Karpas-422 (cell line): ENCODE measurements around the gene GAL3ST2. TPM values are rescaled to one million over a fixed set of nuclear protein-coding genes. Genes with fewer than 3 reads are reported as not detected.

Source experiments
- DNase-seq: peaks from one replicate; pipeline ENCODE4 v3.0.0-alpha.2; 2015
- H2AFZ ChIP-seq: fragments of 200-600 bp; sonication (generic); 2 replicates; pipeline ENCODE4 v1.6.1; 2014; ENCODE audit warnings: antibody characterized with exemption, low read length, mixed read lengths
- H3K27ac ChIP-seq: fragments of 200-600 bp; sonication (generic); 2 replicates; pipeline ENCODE4 v1.5.1; 2014; ENCODE audit warnings: mild to moderate bottlenecking, low read length, moderate library complexity
- H3K27me3 ChIP-seq: fragments of 200-600 bp; sonication (generic); 2 replicates; pipeline ENCODE4 v1.6.1; 2014; ENCODE audit warnings: low read length, mixed read lengths
- H3K36me3 ChIP-seq: fragments of 200-600 bp; sonication (generic); 2 replicates; pipeline ENCODE4 v1.6.1; 2014; ENCODE audit warnings: low read length, mixed read lengths; ENCODE audit not compliant: insufficient read depth
- H3K4me1 ChIP-seq: fragments of 200-600 bp; sonication (generic); 2 replicates; pipeline ENCODE4 v1.6.1; 2014; ENCODE audit warnings: mild to moderate bottlenecking, low read length, mixed read lengths
- H3K4me2 ChIP-seq: fragments of 200-600 bp; sonication (generic); 2 replicates; pipeline ENCODE4 v1.6.1; 2014; ENCODE audit warnings: low read length, low read depth, mild to moderate bottlenecking; ENCODE audit not compliant: poor library complexity, severe bottlenecking
- H3K4me3 ChIP-seq: fragments of 200-600 bp; sonication (generic); 2 replicates; pipeline ENCODE4 v1.5.1; 2014; ENCODE audit warnings: mild to moderate bottlenecking, antibody characterized with exemption, low read length, mixed read lengths
- H3K79me2 ChIP-seq: fragments of 200-600 bp; sonication (generic); 2 replicates; pipeline ENCODE4 v1.6.1; 2014; ENCODE audit warnings: mild to moderate bottlenecking, low read length, mixed read lengths
- H3K9ac ChIP-seq: fragments of 200-600 bp; sonication (generic); 2 replicates; pipeline ENCODE4 v1.6.0; 2014; ENCODE audit warnings: low read length
- H3K9me2 ChIP-seq: fragments of 200-600 bp; sonication (generic), shearing (Covaris generic); replicated peaks from 2 replicates; pipeline ENCODE4 v1.6.0; 2014; ENCODE audit warnings: mild to moderate bottlenecking, low read length, moderate library complexity; ENCODE audit not compliant: insufficient read depth
- H3K9me3 ChIP-seq: fragments of 300-700, 200-600 bp; sonication (generic); 2 replicates; pipeline ENCODE4 v1.6.1; 2014; ENCODE audit warnings: low read length, mixed read lengths
- H4K20me1 ChIP-seq: fragments of 200-600 bp; sonication (generic); 2 replicates; pipeline ENCODE4 v1.6.1; 2014; ENCODE audit warnings: mild to moderate bottlenecking, antibody characterized with exemption, low read length, low read depth; ENCODE audit not compliant: insufficient read depth
- total RNA-seq: library from RNA; depleted of rRNA; stranded (reverse); fragments of >200 nt; shearing (Covaris generic); gene quantifications from 2 replicates; pipeline ENCODE4 v1.2.3, GENCODE V29; 2014; ENCODE audit warnings: low replicate concordance

Gene GAL3ST2
- total RNA-seq, 1 experiment from 2014 or later: not detected

DNA sequence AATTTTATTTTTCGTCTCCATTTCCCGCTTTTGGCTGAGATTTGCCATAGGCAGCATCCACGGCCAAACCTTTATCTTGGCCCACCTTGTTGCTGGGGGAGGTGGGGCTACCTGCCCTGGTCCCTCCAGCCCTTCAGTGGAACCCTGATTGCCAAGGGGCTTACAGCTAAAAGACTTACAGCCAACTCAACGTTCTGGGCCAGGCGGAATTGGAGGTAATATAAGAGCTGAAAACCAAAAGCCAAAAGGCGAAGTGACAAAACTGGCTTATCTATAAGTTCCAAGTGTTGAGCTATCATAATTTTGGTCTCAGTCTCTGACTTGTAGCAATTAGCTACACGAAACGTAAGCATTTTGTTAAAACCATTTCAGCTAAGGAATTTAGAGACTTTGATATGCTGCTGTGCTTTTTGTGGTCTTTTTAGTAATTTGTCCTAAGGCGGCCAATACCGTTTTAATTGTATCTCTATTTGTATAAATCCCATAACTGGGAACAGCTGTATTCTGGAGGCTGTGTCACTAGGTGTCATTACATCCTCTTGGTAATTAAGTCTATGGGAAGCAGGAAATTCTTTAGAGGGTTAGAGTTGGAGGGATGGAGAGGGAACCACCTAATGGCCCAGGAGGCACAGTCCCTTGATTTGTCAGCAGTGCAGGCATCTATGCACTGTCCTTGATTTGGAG is 58.0 kb downstream of the GAL3ST2 start:
- no peaks in the 10 kb centered on the region for H3K4me1 ChIP-seq
- DNase-seq: no peak
- no peaks in the 10 kb centered on the region for H3K36me3 ChIP-seq
- H3K79me2 ChIP-seq: no peaks in the 10 kb centered on the region
- H3K27ac ChIP-seq: no peak overlapping the region
- H3K9ac ChIP-seq: no peak overlapping the region
- H3K27me3 ChIP-seq: no peaks in the 10 kb centered on the region
- H3K9me2 ChIP-seq: no peaks in the 10 kb centered on the region
- H2AFZ ChIP-seq: no peak overlapping the region
- H3K4me2 ChIP-seq: no peak overlapping the region
- no peak overlapping the region for H3K4me3 ChIP-seq
- no peaks in the 10 kb centered on the region for H4K20me1 ChIP-seq
- H3K9me3 ChIP-seq: no peaks in the 10 kb centered on the region

- Histone ChIP-seq H2AFZ (no peak overlapping the region), H3K4me3 (no peak overlapping the region), H4K20me1 (no peaks in the 10 kb centered on the region), H3K27ac (no peak overlapping the region), H3K9me2 (no peaks in the 10 kb centered on the region), H3K36me3 (no peaks in the 10 kb centered on the region), H3K4me2 (no peak overlapping the region), H3K4me1 (no peaks in the 10 kb centered on the region), H3K9me3 (no peaks in the 10 kb centered on the region), H3K27me3 (no peaks in the 10 kb centered on the region), H3K9ac (no peak overlapping the region), H3K79me2 (no peaks in the 10 kb centered on the region)
- no peak for DNase-seq
These were observed 59.0 kb downstream of the GAL3ST2 start for GRCh38 chr2:241835611-241836010.

- Histone ChIP-seq H4K20me1 (no peaks in the 10 kb centered on the region), H3K9me2 (no peaks in the 10 kb centered on the region), H3K4me1 (no peaks in the 10 kb centered on the region), H3K4me3 (no peak overlapping the region), H2AFZ (no peak overlapping the region), H3K27ac (no peak overlapping the region), H3K9me3 (no peaks in the 10 kb centered on the region), H3K4me2 (no peak overlapping the region), H3K27me3 (no peaks in the 10 kb centered on the region), H3K36me3 (no peaks in the 10 kb centered on the region), H3K79me2 (no peaks in the 10 kb centered on the region), H3K9ac (no peak overlapping the region)
- DNase-seq: no peak
These were observed 59.7 kb downstream of the GAL3ST2 start for GRCh38 chr2:241836292-241836691.

DNA sequence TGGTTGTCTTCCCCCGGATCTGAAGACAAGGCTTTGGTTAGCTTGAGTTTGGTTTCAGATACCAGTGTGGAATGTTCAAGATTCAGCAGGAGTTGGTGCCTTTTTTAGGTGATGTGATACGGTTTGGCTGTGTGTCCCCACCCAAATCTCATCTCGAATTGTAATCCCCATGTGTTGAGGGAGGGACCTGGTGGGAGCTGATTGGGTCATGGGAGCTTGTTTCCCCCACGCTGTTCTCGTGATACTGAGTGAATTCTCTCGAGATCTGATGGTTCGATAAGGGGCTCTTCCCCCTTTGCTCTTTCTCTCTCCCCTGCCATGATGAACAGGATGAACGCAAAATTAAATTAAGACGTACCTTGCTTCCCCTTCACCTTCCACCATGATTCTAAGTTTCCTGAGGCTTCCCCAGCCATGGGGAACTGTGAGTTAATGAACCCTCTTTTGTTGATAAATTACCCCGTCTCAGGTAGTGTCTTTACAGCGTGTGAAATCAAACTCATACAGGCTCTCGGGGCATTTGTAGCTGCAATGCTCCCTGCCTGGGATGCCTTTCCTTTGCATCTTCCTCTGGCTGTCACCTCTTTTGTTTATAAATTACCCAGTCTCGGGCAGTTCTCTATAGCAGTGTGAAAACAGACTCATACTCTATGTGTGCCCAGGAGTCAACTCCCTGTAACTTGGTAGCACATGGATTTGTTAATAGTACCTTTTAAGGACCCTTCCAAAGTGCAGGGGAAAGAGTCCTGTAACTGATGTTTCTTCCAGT is 60.8 kb downstream of the GAL3ST2 start:
- no peak overlapping the region for H3K4me2 ChIP-seq
- DNase-seq: no peak
- H3K9ac ChIP-seq: no peak overlapping the region
- H4K20me1 ChIP-seq: no peaks in the 10 kb centered on the region
- H3K4me1 ChIP-seq: no peaks in the 10 kb centered on the region
- H3K79me2 ChIP-seq: no peaks in the 10 kb centered on the region
- H3K36me3 ChIP-seq: no peaks in the 10 kb centered on the region
- H3K9me2 ChIP-seq: no peaks in the 10 kb centered on the region
- no peak overlapping the region for H3K27ac ChIP-seq
- no peaks in the 10 kb centered on the region for H3K27me3 ChIP-seq
- no peak overlapping the region for H2AFZ ChIP-seq
- H3K9me3 ChIP-seq: no peaks in the 10 kb centered on the region
- no peak overlapping the region for H3K4me3 ChIP-seq

- H3K27ac ChIP-seq: no peak overlapping the region
- no peak overlapping the region for H3K9ac ChIP-seq
- DNase-seq: no peak
- H2AFZ ChIP-seq: no peak overlapping the region
- H3K9me2 ChIP-seq: no peaks in the 10 kb centered on the region
- no peak overlapping the region for H3K4me2 ChIP-seq
- H3K27me3 ChIP-seq: no peaks in the 10 kb centered on the region
- no peaks in the 10 kb centered on the region for H4K20me1 ChIP-seq
- H3K9me3 ChIP-seq: no peaks in the 10 kb centered on the region
- H3K4me1 ChIP-seq: no peaks in the 10 kb centered on the region
- no peak overlapping the region for H3K4me3 ChIP-seq
- H3K79me2 ChIP-seq: no peaks in the 10 kb centered on the region
- no peaks in the 10 kb centered on the region for H3K36me3 ChIP-seq
These were observed 64.8 kb downstream of the GAL3ST2 start for GRCh38 chr2:241841181-241842066.

DNA sequence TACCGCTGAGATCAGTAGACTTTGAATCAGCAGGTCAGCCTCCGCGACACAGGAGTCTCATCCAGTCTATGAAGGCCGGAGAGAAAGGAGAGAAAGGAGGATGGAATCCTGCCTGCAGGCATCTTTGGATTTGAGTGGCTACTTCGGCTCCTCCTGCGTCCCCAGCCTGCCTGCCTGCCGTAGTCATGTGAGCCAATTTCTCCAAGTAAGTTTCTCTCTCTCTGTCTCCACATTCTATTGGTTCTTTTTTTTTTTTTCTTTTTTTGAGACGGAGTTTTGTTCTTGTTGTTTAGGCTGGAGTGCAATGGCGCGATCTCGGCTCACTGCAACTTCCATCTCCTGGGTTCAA is 65.4 kb downstream of the GAL3ST2 start:
- no peak overlapping the region for H3K9ac ChIP-seq
- no peak overlapping the region for H3K27ac ChIP-seq
- H3K9me2 ChIP-seq: no peaks in the 10 kb centered on the region
- no peaks in the 10 kb centered on the region for H4K20me1 ChIP-seq
- no peak overlapping the region for H2AFZ ChIP-seq
- no peak overlapping the region for H3K4me2 ChIP-seq
- no peaks in the 10 kb centered on the region for H3K79me2 ChIP-seq
- no peak overlapping the region for H3K4me3 ChIP-seq
- H3K36me3 ChIP-seq: no peaks in the 10 kb centered on the region
- H3K9me3 ChIP-seq: no peaks in the 10 kb centered on the region
- no peaks in the 10 kb centered on the region for H3K4me1 ChIP-seq
- no peaks in the 10 kb centered on the region for H3K27me3 ChIP-seq
- no peak for DNase-seq

DNA sequence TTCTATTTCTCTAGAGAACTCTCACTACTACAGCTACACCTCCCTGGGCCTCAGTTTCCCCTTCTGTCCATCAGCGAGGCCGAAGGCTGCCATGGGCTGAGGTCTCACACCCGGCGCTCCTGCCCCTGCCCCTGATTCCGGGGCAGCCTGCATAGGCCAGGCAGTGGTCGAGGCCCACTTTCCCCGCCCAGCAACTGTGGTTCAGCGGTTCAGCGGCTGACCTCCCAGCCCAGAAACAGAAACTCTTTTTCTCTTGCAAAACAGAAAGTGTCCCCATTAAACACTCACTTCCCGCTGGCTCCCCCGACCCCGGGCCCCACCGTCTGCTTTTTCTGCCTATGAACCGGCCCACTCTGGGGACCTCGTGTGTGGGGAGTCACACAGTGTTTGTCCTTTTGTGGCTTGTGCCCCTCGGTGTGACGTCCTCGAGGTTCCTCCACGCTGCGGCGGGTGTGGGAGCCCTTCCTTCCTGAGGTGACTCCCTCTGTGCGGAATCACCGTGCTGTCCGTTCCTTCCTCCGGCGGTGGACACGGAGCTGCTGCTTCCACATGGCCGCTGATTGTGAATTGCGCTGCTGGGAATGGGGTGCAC is 66.1 kb downstream of the GAL3ST2 start:
- no peaks in the 10 kb centered on the region for H3K4me1 ChIP-seq
- no peak overlapping the region for H3K4me3 ChIP-seq
- H3K36me3 ChIP-seq: no peaks in the 10 kb centered on the region
- no peaks in the 10 kb centered on the region for H3K9me2 ChIP-seq
- no peaks in the 10 kb centered on the region for H4K20me1 ChIP-seq
- no peaks in the 10 kb centered on the region for H3K79me2 ChIP-seq
- H3K9ac ChIP-seq: no peak overlapping the region
- H3K27me3 ChIP-seq: no peaks in the 10 kb centered on the region
- no peak overlapping the region for H2AFZ ChIP-seq
- H3K9me3 ChIP-seq: no peaks in the 10 kb centered on the region
- H3K27ac ChIP-seq: no peak overlapping the region
- DNase-seq: no peak
- no peak overlapping the region for H3K4me2 ChIP-seq
